Mononuclear cell (primary cell): ENCODE measurements around the gene FABP2. TPM values are rescaled to one million over a fixed set of nuclear protein-coding genes. Genes with fewer than 3 reads are reported as not detected.
"Not testable (repeated sequence)": the region's sequence is repeated elsewhere in the genome, so short reads cannot be mapped to it uniquely, and the experiment has no call there.

Experiments used
- H3K27me3 ChIP-seq: 2 replicates; pipeline ENCODE4 v1.6.0; 2011; ENCODE audit warnings: low read length, control low read depth; ENCODE audit not compliant: insufficient read depth
- H3K4me1 ChIP-seq: 2 replicates; pipeline ENCODE4 v1.5.1; 2011; ENCODE audit warnings: mild to moderate bottlenecking, low read length, control low read depth; ENCODE audit not compliant: insufficient read depth
- H3K4me3 ChIP-seq: 2 replicates; pipeline ENCODE4 v1.5.1; 2011; ENCODE audit warnings: mild to moderate bottlenecking, low read length, moderate library complexity
- H3K9me3 ChIP-seq: 2 replicates; pipeline ENCODE4 v1.5.1; 2011; ENCODE audit warnings: low read depth, mild to moderate bottlenecking, control low read depth, low read length
- total RNA-seq: library from RNA; depleted of rRNA; stranded (reverse); fragments of >200 nt; gene quantifications from one replicate; pipeline ENCODE4 v1.2.3, GENCODE V29; 2012

FABP2 gene
- not detected for total RNA-seq

DNA sequence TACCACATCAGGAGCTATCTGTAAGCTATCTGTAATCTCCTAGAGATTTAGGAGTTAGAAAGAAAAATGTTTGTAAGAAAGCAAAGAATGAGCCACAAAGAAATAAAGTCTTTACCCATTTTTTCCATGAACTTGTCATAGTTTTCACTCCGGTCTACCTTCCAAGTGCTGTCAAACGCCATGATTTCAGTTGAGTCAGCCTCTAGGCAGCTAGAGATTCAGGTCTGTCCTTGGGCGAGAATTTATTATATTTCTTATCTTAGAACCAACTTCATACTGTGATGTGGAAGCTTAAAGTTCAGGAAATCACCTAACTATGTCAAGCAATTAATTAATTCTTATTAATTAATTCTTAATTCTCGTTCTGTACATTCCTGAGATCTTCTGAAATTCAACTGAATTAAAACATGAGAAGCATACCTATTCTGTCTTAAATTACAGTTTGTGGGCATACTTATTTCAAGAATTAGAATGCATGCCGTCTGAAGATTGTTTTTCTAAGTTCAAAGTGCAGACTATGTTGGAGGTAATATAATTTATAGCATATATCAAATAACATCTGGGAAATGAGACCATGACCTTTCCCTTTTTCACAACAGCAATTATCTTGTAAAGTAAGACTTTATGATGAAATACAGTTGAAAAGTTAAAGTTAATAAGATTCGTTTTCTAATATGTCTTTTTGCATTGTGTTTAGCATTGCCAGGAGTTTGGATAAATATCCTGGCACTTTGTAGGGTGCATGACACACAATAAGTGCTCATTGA lies at the start of gene FABP2:
Gene FABP2 (minus strand): TSS at position 218 of the 767 bp plus-strand sequence. CDS start 36 bp downstream, at position 182.
- H3K9me3 ChIP-seq: no peaks in the 10 kb centered on the region
- H3K27me3 ChIP-seq: no peaks in the 10 kb centered on the region
- H3K4me3 ChIP-seq: no peak within 1 kb of the TSS
- no peaks in the 10 kb centered on the region for H3K4me1 ChIP-seq

DNA sequence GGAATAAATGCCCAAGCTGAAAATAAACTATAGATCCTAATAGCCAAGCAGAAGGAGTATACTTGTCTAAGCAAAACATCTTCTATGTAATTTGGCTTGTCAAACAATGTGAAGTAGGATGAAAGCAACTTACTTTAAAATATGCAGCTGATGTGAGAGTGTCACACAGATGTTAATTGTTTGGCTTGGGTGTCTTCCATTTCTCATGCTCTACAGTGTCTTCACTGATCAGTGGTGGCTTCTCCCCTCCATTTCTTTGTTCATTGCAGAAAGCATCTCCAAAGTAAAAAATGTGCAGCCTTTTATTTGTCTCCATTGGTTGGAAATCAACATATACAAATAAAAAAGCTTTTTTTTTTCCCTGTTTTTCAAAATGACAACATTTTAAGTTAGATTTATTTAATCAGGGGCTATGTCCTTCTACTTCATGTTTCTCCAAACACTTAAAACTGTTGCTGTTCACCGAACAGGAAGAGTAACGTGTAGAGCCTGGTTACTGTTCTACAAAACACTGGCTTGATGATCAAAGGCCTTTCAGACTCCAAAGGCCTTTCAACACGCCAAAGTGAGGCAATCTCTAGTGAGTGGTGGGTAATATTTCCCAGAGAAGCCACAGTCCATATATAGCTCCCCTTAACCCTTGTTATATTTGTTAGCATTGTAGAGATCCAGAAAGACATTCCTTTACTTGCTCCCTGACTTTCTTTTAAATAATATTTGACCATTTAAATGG lies 49.2 kb upstream of the FABP2 start:
- H3K4me3 ChIP-seq, H3K27me3 ChIP-seq, H3K9me3 ChIP-seq: not testable (repeated sequence)
- H3K4me1 ChIP-seq: peaks cover 17% of the 10 kb centered on the region

DNA sequence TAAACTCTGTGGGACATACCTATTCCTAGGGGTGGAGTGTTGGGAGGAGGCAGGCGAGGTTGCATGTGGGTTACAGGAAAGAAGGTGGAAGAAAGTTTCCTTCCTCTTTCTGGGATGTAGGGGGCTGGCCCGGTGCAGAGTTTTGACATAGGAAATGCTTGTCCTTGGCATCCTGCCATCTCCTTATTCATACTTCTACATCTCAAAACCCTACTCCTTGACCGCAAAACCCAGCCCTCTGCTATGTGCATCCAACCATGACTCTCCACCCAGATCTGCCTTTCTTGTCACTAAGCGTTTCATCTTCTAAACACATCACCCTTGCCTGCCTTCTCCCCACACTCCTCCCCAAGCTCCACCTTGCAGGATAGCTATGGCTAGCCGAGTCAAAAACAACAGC lies 48.5 kb upstream of the FABP2 start:
- peaks cover 17% of the 10 kb centered on the region for H3K4me1 ChIP-seq
- not testable (repeated sequence) for H3K4me3 ChIP-seq, H3K27me3 ChIP-seq, H3K9me3 ChIP-seq

DNA sequence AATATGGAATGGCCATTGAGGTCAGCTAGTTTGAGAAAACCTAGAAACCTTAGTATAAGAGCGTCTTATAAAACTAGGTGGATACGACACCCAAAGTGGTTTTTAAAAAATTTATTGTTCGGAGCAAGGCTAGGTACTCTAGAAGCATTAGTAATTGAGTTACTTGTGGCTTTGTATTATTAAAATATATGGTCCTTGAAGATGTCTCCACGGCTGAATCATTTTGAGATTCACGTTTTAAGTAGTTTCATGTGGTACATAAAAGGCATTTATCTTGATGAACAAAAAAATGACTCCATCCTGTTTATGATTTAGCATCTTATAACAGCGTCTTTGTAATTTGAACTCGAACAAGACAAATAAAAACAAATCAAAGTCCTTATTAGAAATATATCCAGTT lies 44.9 kb upstream of the FABP2 start:
- not testable (repeated sequence) for H3K4me3 ChIP-seq, H3K9me3 ChIP-seq, H3K27me3 ChIP-seq
- peaks cover 17% of the 10 kb centered on the region for H3K4me1 ChIP-seq

DNA sequence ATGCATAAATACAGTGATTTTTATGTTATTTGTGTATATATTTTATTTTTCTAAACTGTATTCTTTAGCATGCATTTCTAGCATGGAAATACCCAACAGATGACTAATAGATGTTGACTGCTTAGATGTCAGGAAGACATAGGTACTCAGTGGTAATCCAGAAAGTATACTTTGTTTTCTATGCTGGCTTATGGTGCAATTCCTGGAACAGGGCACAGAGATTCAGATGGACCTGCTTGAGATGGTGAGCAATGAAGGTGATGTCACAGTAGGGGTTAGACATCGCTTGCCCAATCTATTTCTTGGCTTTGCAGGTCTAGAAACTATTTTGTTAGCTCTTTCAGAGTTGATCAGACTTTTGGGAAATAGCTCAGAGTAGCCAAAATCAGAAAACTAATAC lies 42.3 kb upstream of the FABP2 start:
- not testable (repeated sequence) for H3K4me3 ChIP-seq, H3K27me3 ChIP-seq, H3K9me3 ChIP-seq, H3K4me1 ChIP-seq

DNA sequence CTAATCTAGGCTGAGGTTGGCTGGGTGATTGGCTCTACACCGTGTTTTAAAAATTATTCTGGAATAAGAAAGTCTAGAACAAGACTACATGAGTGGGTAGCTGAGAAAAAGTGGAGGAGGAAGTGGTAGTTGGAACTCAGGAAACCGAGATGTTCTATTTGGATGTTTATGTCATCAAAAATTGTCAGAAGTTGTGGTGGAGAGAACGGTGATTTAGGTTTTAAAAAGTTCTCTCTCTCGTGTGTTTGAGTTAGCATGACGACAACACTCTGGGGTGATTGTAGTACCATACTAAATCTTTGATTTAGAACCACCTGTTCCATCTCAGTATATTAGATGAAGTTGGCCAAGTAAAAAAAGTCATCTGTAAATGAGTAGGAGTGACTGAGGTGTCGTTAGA lies 41.4 kb upstream of the FABP2 start:
- H3K4me3 ChIP-seq, H3K4me1 ChIP-seq, H3K9me3 ChIP-seq, H3K27me3 ChIP-seq: not testable (repeated sequence)

DNA sequence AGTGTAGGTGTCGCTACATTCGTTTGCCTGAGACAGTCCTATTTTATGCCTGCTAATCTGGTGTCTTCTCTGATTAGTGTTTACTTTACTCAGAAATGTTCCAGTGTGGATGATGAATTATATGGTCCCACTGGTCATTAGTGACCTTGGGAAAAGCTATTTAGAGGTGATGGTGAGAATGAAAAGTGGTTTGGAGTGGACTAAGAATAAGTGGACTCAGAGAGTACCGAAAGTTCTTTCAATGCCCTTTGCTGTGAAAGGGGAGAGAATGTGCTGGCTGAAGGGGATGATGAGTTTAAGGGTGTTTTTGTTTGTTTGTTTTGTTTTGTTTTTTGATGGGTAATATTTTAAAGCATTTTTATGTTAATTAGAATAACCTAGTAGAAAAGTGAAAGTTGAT lies 40.5 kb upstream of the FABP2 start:
- H3K9me3 ChIP-seq, H3K4me1 ChIP-seq, H3K4me3 ChIP-seq, H3K27me3 ChIP-seq: not testable (repeated sequence)

DNA sequence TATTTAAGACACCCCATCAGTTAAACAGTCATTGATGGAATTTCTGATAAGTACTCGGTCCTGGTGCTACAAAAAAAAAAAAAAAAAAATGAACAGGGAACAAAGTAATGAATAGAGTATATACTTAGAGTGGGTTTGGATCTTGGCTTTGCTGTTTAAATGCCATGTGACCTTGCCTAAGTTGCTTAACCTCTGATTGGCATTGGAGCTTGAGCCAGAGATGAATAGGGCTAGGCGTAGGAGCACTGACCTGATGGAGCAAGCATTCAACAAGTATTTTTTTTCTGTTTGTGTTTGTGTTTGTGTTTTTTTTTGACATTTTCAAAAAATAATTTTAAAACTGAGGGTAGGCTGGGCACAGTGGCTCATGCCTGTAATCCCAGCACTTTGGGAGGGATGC lies 37.9 kb upstream of the FABP2 start:
- H3K4me3 ChIP-seq, H3K9me3 ChIP-seq, H3K27me3 ChIP-seq, H3K4me1 ChIP-seq: not testable (repeated sequence)

DNA sequence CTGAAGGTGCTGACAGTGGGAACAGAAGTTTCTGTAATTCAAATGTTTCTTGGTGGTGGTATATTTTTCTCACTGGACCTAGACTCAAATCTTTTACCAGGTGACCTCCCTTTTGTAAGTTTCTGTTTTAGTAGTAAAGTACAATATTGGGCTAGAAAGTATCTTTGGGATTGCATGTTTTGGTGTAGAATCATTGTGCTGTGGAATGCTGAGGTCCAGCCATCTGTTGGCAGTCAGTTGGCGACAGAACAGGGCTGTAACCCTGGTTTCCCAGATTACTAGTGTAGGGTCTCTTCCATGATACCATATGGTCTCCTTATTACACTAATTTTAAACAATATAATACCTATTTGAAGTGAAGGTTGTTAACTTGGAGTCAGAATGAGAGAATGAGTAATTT lies 34.9 kb upstream of the FABP2 start:
- not testable (repeated sequence) for H3K27me3 ChIP-seq, H3K9me3 ChIP-seq, H3K4me1 ChIP-seq, H3K4me3 ChIP-seq

DNA sequence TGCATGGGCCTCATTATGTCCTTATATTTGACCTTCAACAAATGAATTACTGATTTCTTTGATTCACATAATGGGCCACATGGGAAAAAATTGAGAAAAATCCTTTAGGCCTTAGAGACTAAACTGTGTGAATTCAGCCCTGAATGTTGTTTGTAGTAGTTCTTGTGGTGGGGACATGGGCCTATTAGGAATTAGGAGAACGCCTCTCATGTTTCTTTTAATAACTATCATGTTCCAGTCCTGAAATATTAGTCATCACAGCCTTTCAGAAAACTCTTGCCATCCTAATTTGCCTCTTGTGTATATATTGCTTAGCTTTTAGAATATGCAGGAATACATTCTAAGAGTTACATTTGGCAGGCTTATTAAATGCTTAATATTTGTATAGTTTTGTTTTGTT lies 34.1 kb upstream of the FABP2 start:
- not testable (repeated sequence) for H3K4me1 ChIP-seq, H3K9me3 ChIP-seq, H3K27me3 ChIP-seq, H3K4me3 ChIP-seq

DNA sequence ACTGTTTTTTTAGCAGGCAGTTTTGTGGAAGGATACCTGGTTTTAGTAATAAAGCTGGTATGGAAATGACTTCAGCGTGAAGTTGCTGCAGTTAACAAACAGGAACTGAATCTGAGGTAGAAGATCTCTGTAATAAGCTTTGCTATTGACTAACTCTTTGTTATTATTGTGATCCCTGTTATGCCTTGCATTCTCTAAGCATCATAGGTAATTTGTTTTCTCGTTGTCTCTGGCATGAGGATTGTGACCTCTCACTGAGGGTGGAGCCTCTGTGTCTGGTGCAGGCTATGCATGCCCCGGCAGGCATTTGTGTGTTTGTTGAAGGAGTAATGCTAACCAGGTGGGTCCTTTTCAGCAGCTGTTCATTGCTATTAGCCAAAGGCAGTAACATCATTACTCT lies 31.4 kb upstream of the FABP2 start:
- H3K27me3 ChIP-seq, H3K4me1 ChIP-seq, H3K9me3 ChIP-seq, H3K4me3 ChIP-seq: not testable (repeated sequence)

DNA sequence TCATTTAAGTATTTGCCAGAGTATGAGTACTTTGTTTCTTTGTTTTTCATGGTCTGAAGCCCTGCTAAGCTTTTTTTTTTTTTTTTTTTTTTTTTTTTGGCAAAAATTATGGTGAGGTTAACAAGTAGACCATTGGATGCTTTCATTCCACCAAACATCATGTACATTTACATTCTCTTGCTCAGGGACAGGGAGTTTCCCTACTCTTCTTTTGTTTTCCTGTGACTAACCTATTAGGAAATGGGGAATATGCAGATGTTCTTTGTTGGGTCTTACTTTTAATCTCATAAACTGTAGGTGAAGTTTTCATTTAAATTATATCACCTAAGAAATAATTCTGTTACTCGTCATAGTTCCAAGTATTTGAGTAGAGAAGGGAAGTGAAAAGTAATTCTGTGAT lies 26.2 kb upstream of the FABP2 start:
- not testable (repeated sequence) for H3K4me3 ChIP-seq, H3K4me1 ChIP-seq, H3K27me3 ChIP-seq, H3K9me3 ChIP-seq

DNA sequence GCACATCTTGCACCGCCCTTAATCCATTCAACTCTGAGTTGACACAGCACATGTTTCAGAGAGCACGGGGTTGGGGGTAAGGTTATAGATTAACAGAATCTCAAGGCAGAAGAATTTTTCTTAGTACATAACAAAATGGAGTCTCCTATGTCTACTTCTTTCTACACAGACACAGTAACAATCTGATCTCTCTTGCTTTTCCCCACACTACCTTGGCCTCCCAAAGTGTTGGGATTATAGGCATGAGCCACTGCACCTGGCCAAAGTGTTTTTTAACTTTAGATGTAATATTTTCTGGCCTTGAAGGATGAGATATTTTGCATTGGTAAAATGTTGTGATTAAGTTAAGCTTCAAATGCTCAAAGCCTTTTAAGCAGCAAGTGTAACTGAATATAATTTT lies 21.4 kb upstream of the FABP2 start:
- H3K4me1 ChIP-seq, H3K9me3 ChIP-seq, H3K27me3 ChIP-seq, H3K4me3 ChIP-seq: not testable (repeated sequence)

DNA sequence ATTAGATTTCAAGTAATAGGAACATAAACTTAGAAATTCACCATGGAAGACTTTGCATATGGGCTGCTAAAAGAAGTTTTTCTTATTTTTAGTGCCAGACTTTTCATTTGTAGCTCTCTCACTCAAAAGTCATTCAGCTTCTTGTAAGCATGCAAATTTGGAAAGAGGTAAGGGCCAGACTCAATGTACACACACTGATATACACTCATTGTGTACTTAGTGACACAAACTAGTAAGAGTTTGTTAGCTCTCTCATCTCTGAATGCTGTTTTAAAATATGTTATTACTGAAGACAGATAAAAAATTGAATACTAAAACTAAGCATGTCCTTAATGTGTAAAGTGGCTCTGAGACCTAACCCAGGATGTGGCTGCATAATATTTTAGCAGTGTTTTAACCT lies 18.0 kb upstream of the FABP2 start:
- peaks cover 10% of the 10 kb centered on the region for H3K4me1 ChIP-seq

DNA sequence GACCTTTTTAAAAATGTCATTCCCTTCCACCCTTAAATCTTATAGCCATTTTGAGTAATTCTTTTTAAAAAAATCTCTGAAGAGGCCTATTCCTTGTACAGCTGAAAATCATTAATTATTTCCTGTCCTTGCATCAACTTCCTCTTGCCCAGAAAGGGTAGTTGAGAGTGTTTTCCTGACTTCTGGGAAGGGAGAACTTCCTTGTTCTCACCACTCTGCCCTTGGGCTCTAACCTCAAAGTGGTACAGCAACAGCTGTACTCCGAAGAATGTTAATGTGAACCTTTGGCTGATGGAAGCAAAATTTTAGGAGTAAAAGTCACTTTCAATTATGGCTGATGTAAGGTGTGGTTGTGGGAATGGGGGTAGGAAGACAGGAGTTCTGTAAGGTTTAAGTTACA lies 15.1 kb upstream of the FABP2 start:
- Histone ChIP-seq H3K4me1 (peaks cover 10% of the 10 kb centered on the region), H3K9me3 (no peaks in the 10 kb centered on the region), H3K4me3 (no peak overlapping the region), H3K27me3 (no peaks in the 10 kb centered on the region)

More for the DNA sequence above, 18.0 kb upstream of the FABP2 start:
- not testable (repeated sequence) for H3K9me3 ChIP-seq, H3K4me3 ChIP-seq, H3K27me3 ChIP-seq

DNA sequence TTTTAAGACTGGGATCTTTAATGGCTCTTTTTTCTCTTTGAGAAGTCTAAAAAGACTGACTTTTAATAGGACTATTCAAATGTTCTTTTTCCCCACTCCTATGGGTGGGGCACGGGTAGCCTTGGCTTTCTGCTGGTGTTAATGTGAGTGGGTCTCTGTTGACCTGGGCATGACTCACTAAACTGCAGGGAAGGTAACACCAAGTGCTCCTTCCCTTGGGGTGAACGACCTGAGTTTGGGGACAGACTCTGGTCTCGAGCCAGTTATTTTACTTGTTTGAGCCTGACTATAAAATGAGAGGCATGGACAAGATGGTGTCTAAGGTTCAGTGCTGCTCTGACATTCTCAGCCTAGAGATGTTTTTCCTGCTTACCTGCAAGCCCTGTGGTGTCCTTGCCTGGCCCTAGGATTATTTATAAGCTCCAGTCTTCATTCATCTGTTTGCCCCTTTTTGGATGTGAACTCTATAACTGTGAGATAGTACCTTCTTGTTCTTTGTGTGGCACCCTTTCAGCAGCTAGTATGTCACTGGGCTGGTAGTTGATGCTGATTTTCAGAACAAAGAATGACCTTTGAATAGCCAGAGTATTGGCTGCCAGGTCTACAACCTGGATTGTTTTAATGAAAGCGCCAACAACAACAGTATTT lies 14.5 kb upstream of the FABP2 start:
- not testable (repeated sequence) for H3K27me3 ChIP-seq, H3K9me3 ChIP-seq, H3K4me3 ChIP-seq
- H3K4me1 ChIP-seq: peaks cover 10% of the 10 kb centered on the region
